Measurements from ENCODE around the gene USP37. TPM values are rescaled to one million over a fixed set of nuclear protein-coding genes. Genes with fewer than 3 reads are reported as not detected.
A peak's percentile ranks its signal among the peaks of the same experiment; 100 is the strongest.

Gene USP37
- total RNA-seq, 1 donor from 2014 or later: 6.4 TPM

- FAIRE-seq: no peak
- no peak within 1 kb of the TSS for H3K4me3 ChIP-seq (ENCODE audit: insufficient read depth, low read depth, low read length)
Observed at GRCh38 chr2:218607436-218608115, 39.4 kb upstream of the USP37 start, which contains the start of gene PLCD4. TSS of gene PLCD4 (plus strand) at chr2:218607899. CDS start at chr2:218615740, 7,841 bp downstream.

GRCh38 chr2:218605432-218605831 is 37.3 kb upstream of the USP37 start:
- DNase-seq (ENCODE audit: low read depth) (peak; percentile 24), FAIRE-seq (no peak)
- Mint-ChIP-seq H3K36me3 (ENCODE audit: low read depth, unreplicated experiment) (peaks cover 3% of the 10 kb centered on the region), H3K27me3 (ENCODE audit: low read depth, unreplicated experiment) (peaks cover 9% of the 10 kb centered on the region), H3K9me3 (ENCODE audit: unreplicated experiment) (no peaks in the 10 kb centered on the region), H3K4me1 (ENCODE audit: low read depth, unreplicated experiment) (peaks cover 7% of the 10 kb centered on the region), H3K27ac (ENCODE audit: unreplicated experiment) (no peak overlapping the region), H3K4me3 (ENCODE audit: unreplicated experiment) (no peak overlapping the region)
- Histone ChIP-seq H3K27me3 (ENCODE audit: insufficient read depth, low read length) (no peaks in the 10 kb centered on the region), H3K4me2 (ENCODE audit: low read length) (no peak overlapping the region), H3K79me2 (ENCODE audit: insufficient read depth, low read length) (no peaks in the 10 kb centered on the region), H3K9ac (ENCODE audit: low read length) (no peak overlapping the region), H2AFZ (ENCODE audit: low read depth, low read length) (no peak overlapping the region), H3K4me3 (ENCODE audit: insufficient read depth, low read depth, low read length) (no peak overlapping the region), H3K9me3 (ENCODE audit: insufficient read depth, low read depth, low read length) (no peaks in the 10 kb centered on the region), H3K27ac (ENCODE audit: low read depth, low read length) (no peak overlapping the region), H3K36me3 (ENCODE audit: insufficient read depth, low read length) (no peaks in the 10 kb centered on the region), H4K20me1 (ENCODE audit: insufficient read depth, low read length) (no peaks in the 10 kb centered on the region), H3K4me1 (ENCODE audit: insufficient read depth, low read length) (peaks cover 7% of the 10 kb centered on the region)
- TF ChIP-seq CTCF (IDR thresholded peaks at IDR 0.05; ENCODE audit: insufficient read depth, low read depth, low read length): no peak
- TF ChIP-seq EZH2 (IDR thresholded peaks at IDR 0.05; ENCODE audit: insufficient read depth, low read length): no peak

More at GRCh38 chr2:218607436-218608115, 39.4 kb upstream of the USP37 start, which contains the start of gene PLCD4:
- Mint-ChIP-seq H3K36me3 (ENCODE audit: low read depth, unreplicated experiment) (peaks cover 3% of the 10 kb centered on the region), H3K9me3 (ENCODE audit: unreplicated experiment) (no peaks in the 10 kb centered on the region), H3K27me3 (ENCODE audit: low read depth, unreplicated experiment) (peaks cover 19% of the 10 kb centered on the region), H3K4me3 (ENCODE audit: unreplicated experiment) (peak within 1 kb of the TSS; percentile 18), H3K27ac (ENCODE audit: unreplicated experiment) (no peak within 1 kb of the TSS), H3K4me1 (ENCODE audit: low read depth, unreplicated experiment) (peaks cover 7% of the 10 kb centered on the region)
- Histone ChIP-seq H3K9me3 (ENCODE audit: insufficient read depth, low read depth, low read length) (no peaks in the 10 kb centered on the region), H2AFZ (ENCODE audit: low read depth, low read length) (peak within 1 kb of the TSS; percentile 67), H3K27me3 (ENCODE audit: insufficient read depth, low read length) (no peaks in the 10 kb centered on the region), H3K9ac (ENCODE audit: low read length) (peak within 1 kb of the TSS; percentile 9), H3K4me2 (ENCODE audit: low read length) (peak within 1 kb of the TSS; percentile 75), H3K27ac (ENCODE audit: low read depth, low read length) (no peak within 1 kb of the TSS), H3K79me2 (ENCODE audit: insufficient read depth, low read length) (no peaks in the 10 kb centered on the region), H4K20me1 (ENCODE audit: insufficient read depth, low read length) (no peaks in the 10 kb centered on the region), H3K4me1 (ENCODE audit: insufficient read depth, low read length) (peaks cover 7% of the 10 kb centered on the region), H3K36me3 (ENCODE audit: insufficient read depth, low read length) (no peaks in the 10 kb centered on the region)
- TF ChIP-seq CTCF (IDR thresholded peaks at IDR 0.05; ENCODE audit: insufficient read depth, low read depth, low read length) (no peak), EZH2 (IDR thresholded peaks at IDR 0.05; ENCODE audit: insufficient read depth, low read length) (no peak)
- DNase-seq (ENCODE audit: low read depth): peak; percentile 67

GRCh38 chr2:218585541-218585940 is 17.4 kb upstream of the USP37 start:
- DNase-seq (ENCODE audit: low read depth) (no peak), FAIRE-seq (no peak)
- Histone ChIP-seq H3K4me2 (ENCODE audit: low read length) (no peak overlapping the region), H4K20me1 (ENCODE audit: insufficient read depth, low read length) (peaks cover 15% of the 10 kb centered on the region), H3K4me1 (ENCODE audit: insufficient read depth, low read length) (peaks cover 4% of the 10 kb centered on the region), H3K36me3 (ENCODE audit: insufficient read depth, low read length) (peaks cover 44% of the 10 kb centered on the region), H3K9me3 (ENCODE audit: insufficient read depth, low read depth, low read length) (no peaks in the 10 kb centered on the region), H2AFZ (ENCODE audit: low read depth, low read length) (no peak overlapping the region), H3K27me3 (ENCODE audit: insufficient read depth, low read length) (no peaks in the 10 kb centered on the region), H3K79me2 (ENCODE audit: insufficient read depth, low read length) (peaks cover 25% of the 10 kb centered on the region), H3K27ac (ENCODE audit: low read depth, low read length) (no peak overlapping the region), H3K9ac (ENCODE audit: low read length) (no peak overlapping the region), H3K4me3 (ENCODE audit: insufficient read depth, low read depth, low read length) (no peak overlapping the region)
- Mint-ChIP-seq H3K4me3 (ENCODE audit: unreplicated experiment) (no peak overlapping the region), H3K4me1 (ENCODE audit: low read depth, unreplicated experiment) (peaks cover 12% of the 10 kb centered on the region), H3K27ac (ENCODE audit: unreplicated experiment) (no peak overlapping the region), H3K27me3 (ENCODE audit: low read depth, unreplicated experiment) (no peaks in the 10 kb centered on the region), H3K9me3 (ENCODE audit: unreplicated experiment) (no peaks in the 10 kb centered on the region), H3K36me3 (ENCODE audit: low read depth, unreplicated experiment) (peaks cover 15% of the 10 kb centered on the region)
- TF ChIP-seq EZH2 (IDR thresholded peaks at IDR 0.05; ENCODE audit: insufficient read depth, low read length): no peak
- no peak for TF ChIP-seq CTCF (IDR thresholded peaks at IDR 0.05; ENCODE audit: insufficient read depth, low read depth, low read length)
